ENCODE measurements around the gene QKI.
A peak's percentile ranks its signal among the peaks of the same experiment; 100 is the strongest.

QKI gene

DNA sequence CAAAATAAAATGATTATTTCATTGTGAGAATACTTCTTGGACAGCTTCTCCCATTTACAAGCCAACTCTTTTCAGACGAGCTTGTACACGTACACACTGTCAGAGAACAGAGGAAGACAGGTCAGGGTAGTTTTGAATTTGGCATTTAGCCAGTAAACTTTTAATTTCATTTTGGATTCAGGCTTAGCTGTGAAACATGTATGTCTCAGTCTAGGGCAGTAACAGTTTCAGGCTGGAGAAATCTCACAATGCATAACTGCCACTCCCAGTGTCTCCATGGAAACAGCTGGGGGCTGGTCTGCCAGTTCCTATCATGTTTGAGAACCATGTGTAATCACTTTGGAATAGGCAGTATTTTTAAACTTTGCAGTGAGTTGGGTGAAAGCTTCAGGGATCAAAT, 22.0 kb upstream of the QKI start:
- DNase-seq: peak; percentile 54

GRCh38 chr6:163393923-163394322, 20.6 kb upstream of the QKI start:
- no peak for DNase-seq

GRCh38 chr6:163394659-163395058, 19.9 kb upstream of the QKI start:
- DNase-seq: no peak

DNA sequence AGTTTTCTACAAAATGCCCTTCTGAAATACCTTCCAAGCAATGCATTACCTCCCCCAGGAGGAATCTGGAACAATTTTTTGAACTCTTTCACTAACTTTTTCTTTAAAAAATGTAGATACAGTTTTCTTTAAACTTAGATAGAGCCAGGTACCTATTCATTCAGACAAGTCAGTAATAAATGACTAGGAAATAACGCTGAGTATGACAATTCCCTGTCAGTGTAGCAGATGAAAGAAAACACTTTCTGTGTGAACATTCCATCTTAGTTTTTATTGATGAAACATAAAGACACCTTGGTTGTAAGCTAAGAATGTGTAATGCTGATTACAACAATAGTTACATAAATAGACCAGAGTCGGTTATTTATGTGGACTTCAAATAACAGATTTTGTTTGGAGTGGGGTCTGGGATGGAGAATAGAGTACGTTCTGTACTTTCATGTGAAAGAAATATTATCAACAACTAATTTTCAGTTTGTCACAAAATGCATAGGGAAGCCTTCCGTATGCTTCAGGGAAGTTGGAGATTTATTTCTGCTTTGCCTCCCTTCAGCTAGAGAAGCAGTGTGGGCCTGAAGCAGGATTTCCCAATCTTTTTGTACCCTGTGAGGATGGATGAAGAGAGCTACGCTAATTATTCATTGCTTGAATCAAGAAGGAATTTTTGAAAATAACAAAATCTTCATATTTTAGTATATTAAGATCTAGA, 19.2 kb upstream of the QKI start:
- no peak for DNase-seq

GRCh38 chr6:163395831-163396185, 18.7 kb upstream of the QKI start:
- DNase-seq: no peak

DNA sequence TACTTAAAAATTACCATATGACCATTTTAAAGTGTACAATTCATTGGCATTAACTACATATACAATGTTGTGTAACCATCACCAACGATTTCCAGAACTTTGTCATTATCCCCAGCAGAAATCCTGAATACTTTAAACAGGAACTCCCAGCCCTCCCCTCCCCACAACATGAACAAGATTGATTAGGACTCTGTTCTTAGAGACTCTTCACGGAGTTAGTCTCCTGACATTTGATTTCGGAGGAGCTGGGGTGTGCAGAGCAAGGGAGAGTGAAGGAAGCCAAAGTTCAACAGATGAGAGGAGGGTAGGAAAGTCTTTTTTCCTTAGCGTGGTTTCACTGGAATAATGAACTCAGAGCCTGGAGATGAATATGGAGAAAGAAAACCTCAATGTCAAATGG, 17.2 kb upstream of the QKI start:
- no peak for DNase-seq

- no peak for DNase-seq
Measured at GRCh38 chr6:163398115-163398514, 16.4 kb upstream of the QKI start.

GRCh38 chr6:163398815-163399214, 15.7 kb upstream of the QKI start:
- DNase-seq: no peak

GRCh38 chr6:163400509-163400908, 14.0 kb upstream of the QKI start:
- no peak for DNase-seq

DNA sequence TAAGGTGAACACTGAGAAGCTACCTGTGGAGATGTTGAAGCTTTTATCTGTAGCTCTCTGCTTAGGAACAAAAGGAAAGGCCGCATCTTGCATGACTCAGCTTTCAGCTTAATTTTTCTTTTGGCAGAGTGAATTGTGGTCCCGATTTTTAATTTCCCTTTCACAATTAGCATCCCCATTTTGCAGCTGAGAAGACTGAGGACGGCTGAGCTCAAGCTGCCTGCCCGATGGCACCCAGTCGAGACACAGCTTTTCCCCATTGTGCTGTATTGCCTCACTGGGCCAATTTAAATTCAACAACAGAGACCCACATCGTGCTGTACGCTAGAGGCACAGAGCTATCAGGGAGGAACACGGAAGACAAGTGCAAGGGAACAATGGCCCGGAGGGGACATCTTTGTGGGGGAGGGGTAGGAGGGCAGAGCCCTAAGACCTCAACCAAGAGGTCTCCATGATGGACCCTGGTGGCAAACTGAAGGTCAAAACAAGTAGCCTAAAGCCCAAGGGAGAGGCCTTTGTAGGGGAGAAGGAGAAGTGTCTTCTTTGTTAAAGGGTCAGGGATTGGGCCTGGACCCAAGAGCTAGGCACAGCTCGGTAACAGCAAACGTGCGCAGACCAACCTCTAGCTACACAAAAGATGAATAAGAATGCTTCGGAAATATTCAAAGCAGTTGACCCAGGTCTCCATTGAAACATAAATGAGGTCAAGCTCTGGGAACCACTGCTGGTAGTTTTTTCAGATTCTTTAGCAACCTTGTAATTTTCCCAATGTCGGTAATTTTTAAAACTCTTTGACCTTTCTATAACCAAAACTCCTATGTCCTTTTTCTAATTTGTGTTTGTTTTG, 13.3 kb upstream of the QKI start:
- DNase-seq: no peak

GRCh38 chr6:163402616-163403015, 11.9 kb upstream of the QKI start:
- no peak for DNase-seq

DNA sequence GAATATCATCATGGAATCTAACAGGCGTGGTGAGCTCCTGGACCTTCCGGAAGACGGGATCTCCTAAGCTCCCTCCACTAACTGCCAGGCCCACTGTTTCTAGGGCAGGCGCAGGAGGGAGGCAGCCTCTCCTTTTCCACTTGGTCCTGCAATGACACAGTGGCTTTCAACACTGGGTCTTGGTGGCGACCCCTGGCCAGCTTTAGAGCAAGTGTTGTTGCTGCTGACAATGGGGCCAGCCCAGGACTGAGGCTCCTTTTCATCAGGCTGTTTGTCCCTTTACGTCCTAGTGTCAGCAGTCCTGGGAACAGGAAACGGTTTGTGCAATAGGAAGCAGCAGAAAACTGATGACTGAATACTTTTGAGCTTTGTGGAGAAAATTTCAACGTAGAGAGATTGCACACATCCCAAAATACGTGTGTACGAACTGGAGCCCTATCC, 9.7 kb upstream of the QKI start:
- DNase-seq: no peak

- DNase-seq: peak; percentile 59
Measured at GRCh38 chr6:163405412-163406309, 8.9 kb upstream of the QKI start.

DNA sequence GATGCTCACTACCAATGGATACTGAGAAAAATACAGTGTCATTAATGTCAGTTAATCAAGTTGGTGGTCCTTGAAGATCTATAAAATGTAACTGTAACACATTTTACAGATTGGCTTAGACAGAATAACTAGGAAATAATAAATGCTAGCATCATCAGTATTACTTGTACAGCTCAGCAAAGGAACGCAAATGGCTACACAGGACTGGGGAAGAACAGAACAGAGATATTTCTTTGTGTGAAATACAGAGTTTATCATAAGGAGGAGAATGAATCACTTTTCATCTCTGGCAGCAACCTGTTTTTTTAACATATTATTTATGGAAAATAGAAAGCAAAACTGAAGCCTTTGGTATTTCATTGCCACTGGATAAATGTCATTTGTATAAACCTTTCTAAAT, 8.2 kb upstream of the QKI start:
- no peak for DNase-seq

DNA sequence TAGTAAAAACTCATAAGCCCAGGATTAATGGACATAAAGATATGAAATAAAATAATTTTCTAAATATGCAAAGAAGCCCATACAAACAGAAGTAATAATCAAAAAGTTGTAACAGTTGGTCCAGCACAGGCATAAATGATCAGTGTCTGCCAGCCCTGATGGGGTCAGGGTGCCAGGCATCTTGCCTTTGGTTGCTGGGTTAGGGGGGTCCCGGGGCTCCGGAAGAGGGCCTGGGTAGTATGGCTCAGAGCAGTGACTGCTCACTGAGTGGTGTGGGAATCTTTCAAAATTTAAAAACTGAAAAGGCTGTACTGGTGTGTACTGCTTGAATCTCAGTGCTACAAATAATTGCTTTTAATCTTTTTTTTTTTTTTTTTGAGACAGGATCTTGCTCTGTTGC, 7.7 kb upstream of the QKI start:
- DNase-seq: no peak

GRCh38 chr6:163408352-163408991, 6.0 kb upstream of the QKI start:
- DNase-seq: no peak

GRCh38 chr6:163409712-163410111, 4.8 kb upstream of the QKI start:
- DNase-seq: no peak

DNA sequence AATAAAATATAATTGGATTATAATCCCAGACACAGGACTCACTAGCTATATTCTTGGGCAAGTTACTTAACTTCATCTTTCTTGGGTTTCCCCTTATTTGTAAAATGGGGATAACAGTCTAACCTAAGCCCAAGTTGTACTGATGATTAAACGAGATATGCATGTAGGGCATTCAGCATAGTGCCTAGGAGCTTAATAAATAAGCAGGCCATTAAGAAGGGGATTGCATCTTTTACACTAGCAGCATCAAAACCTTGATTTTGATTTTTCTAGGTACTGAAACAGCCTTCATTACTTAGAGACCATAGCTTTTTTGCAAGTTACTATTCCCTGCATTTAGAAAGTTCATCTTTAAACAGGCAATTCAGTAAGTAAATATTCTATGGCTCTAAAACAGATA, 2.2 kb upstream of the QKI start:
- no peak for DNase-seq

DNA sequence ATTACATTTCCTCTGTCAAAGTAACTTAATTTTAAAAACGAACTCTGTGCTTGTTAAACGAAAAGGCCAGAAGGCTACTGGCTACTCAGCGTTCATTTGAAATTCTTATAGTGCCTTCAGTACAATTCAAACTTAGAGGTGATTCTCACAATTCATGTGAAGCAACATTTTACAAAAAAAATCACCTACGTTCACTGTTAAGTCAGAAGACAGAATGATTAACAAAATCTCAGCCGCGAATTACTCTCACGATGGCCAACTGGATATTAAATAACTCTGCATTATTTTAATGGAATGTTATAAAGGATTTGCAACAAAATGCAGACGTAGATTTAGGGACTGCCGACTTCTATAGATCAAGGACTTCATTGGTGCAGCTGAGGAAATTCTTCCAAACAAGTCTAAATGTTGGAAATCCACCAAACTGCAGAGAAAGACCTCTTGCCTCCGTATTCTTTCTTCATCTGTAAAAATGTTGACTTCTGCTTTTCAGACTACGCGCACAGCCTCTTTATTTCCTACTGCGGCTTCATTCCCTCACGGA, 1.6 kb upstream of the QKI start:
- no peak for DNase-seq

DNA sequence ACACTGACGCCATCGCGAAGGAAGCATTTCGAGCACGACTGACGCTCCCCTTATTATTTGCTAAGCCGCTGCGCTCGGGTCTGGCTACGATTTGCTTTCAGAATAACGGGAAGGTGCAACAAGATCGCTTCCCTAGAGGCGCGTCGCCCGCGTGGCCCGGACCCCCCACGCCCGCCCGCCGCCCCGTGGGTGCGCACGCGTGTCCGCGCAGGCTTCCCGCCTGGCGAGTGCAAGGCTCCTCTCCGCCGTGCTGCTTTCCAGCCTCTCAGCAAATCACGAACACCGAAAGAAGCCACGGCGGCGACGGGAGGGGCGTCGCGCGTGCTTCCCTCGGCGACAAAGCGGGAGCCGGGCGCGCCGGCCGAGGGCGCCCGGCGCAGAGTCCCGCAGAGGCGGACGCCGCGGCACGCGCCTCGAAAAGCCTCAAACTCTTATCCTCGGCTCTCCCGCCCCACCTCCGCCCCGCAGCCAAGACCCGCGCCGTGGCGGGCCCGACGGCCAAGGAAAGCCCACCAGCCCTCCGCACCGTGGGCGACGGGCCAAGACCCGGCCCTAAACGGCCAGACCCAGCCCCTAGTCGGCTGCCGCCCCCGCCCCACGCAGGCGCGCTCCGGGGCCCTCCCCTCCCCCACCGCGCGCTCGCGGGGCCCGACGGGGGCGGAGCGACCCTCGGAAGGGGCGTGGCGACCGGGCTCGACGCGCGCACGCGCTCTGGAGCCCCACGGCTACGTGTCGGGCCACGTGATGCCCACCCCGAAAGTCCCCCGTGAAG, 987 bp upstream of the QKI start:
- peak; percentile 87 for DNase-seq

DNA sequence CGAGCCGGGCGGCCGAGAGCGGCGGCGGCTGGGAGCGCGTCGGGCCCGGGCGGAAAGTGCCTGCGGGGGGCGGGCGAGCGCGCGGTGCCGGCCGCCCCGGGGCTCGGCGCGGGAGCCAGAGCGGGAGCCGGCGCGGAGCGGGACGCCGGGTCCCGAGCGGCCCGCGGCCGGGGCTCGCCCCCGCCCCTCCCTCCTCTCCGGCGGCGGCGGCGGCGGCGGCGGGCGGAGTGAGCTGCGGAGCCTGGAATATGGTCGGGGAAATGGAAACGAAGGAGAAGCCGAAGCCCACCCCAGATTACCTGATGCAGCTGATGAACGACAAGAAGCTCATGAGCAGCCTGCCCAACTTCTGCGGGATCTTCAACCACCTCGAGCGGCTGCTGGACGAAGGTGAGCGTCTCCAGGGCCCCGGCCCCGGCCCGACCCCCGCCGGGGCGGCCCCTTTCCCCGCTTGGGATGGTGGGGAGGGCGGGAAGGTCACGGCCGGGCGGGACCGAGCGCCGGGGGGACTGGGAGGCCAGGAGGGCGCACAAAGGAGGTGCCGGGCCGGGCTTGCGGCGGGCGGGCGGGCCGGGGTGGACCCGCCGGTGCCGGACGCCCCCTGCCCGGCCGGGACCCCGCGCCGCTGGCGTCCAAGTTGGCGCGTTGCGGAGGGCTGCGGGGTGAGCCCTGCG, 565 bp downstream of the QKI start:
- DNase-seq: no peak

Measured in islet precursor cell (in vitro differentiated cells).